GM21526 (cell line): Measurements from ENCODE around the gene FAM133A.

ENCODE experiments used
- ATAC-seq: cut with Tn5 transposase; IDR thresholded peaks from one replicate; pipeline ENCODE4 v1.9.1; 2021; ENCODE audit warnings: moderate library complexity; ENCODE audit not compliant: unreplicated experiment, low FRiP score

FAM133A gene

DNA sequence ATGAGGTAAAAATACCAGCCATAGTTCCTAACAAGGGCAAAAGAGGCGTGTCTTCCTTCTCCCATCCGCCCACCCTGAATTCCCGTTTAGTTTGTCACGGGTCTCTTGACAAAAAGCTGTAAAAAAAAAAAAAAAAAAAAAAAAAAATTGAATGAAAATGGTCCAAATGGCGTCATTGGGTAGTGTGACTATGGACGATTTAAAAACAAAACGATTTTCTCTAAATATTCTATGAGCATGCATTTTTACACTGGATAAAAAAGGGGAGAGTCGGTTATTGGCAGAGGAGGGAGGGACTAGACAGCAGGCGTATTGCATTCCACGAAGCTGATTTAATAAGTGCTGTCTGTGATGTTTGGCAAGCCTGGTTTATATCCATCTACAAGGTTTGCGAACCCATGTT, at the start of gene FAM133A:
Gene FAM133A, plus strand, starts transcription at position 338 of the 403 bp plus-strand sequence. CDS start 35,214 bp downstream, outside the sequence.
- ATAC-seq: no peak

DNA sequence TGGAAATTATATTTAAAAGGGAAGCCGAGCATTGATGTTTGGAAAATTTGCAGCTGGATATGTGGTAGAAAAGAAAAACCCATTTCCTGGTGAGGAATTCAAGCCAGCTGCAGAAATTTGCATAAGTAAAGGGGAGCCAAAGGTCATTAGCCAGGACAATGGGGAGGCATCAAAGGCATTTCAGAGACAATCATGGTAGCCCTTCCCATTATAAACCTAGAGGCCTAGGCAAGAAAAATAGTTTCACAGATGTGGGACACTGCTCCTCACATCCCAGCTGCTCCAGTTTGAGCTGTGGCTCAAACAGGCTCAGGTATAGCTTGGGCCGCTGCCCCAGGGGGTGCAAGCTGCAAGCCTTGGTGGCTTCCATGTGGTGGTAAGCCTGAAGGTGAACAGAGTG, 36.4 kb upstream of the FAM133A start:
- ATAC-seq: no peak

DNA sequence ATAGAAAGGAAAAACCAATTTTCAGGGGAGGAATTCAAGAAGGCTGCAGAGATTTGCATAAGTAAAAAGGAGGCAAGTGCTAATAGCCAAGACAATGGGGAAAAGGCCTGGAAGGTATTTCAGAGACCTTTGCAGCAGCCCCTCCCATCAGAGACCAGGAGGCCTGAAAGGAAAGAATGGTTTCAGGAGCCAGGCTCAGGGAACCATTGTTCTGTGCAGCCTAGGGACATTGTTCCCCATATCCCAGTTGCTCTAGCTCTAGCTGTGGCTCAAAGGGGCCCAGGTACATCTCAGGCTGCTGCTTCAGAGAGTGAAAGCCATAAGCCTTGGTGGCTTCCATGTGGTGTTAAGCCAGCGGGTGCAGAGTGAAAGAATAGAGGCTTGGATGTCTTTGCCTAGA, 24.6 kb upstream of the FAM133A start:
- ATAC-seq: no peak

DNA sequence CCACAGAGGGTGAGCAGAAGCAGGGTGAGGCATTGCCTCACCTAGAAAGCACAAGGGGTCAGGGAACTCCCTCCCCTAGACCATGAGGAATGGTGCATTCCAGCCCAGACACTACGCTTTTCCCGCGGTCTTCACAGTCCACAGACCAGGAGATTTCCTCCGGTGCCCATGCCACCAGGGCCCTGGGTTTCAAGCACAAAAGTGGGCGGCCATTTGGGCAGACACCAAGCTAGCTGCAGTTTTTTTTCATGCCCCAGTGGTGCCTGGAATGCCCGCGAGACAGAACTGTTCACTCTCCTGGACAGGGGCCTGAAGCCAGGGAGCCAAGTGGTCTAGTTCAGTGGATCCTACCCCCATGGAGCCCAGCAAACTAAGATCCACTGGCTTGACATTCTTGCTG, 13.4 kb upstream of the FAM133A start:
- no peak for ATAC-seq

DNA sequence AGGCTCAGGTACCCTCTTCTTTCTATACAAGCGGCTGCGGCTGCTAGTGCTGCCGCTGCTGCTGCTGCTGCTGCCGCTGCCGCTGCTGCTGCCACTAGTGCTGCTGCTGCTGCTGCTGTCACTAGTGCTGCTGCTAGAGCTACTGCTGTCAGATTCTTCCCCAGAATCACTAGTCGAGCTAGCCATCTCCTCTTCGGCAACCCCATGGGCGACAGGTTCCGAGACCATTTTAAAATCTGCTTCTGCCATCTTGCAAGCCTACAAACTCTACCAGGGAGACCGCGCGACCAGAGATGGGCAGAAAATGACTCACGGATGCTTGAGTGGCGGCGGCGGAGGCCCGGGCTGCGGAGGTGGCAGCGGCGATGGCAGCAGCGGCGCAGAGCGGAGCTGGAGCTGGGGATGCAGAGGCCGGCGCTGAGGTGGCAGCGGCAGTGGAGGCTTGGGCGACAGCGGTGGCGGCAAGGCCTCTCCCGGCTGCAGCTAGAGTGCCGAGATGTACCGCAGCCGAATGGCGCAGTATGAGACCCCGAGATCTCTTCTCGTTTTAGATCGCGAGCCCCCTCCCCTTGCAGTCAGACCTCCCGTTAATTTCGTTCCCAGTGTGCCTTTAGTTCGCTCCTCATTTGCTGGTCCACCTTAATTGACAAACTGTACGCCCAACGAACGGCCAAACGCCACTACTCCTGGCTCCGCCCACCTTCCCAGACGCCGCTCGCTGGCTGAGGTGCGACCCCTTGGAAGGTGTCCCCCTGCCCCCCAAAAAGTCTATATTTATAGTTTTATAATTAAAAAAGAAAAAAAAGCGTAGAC, 744 bp upstream of the FAM133A start, which contains the start of gene NAP1L3:
Gene NAP1L3, minus strand, starts transcription at position 523 of the 813 bp plus-strand sequence. Its CDS starts 274 bp downstream, at position 249.
- ATAC-seq: no peak

DNA sequence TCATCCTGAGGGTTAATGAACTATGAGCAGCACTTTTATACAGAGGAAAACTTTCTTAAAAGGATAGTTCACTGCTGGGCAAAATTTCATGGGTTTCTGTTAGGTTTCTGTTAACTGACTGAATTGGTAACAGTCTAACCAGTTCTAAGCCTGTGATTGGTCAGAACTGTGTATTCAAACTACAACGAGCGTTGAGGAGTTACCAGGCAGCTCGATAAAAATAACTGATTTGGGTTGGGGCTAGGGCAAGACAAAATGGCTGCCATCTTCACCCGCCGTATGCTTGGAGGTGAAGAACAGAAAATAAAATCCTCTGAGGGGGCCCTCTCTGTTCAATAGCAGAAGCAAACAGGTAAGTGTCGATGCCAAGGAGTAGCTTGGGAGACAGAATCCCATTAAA, 22.0 kb downstream of the FAM133A start:
- no peak for ATAC-seq

DNA sequence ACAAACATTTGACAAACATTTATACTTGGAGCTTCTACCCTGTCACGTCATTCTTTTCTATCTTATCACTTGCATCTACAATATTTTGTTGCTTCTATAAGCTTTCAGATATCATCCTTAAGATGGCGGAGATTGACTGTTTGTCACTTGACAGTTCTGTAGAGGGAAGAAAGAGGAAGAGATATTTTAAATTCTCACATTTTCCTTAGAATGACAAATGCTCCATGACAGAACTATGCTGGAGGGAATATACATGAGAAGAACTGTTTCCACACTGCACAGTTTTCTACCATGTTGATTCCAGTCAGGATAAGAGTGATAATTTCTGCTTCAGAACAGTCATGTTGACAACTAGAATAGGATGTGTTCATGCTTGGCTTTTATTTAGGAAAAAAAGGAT, 29.7 kb downstream of the FAM133A start:
- no peak for ATAC-seq

DNA sequence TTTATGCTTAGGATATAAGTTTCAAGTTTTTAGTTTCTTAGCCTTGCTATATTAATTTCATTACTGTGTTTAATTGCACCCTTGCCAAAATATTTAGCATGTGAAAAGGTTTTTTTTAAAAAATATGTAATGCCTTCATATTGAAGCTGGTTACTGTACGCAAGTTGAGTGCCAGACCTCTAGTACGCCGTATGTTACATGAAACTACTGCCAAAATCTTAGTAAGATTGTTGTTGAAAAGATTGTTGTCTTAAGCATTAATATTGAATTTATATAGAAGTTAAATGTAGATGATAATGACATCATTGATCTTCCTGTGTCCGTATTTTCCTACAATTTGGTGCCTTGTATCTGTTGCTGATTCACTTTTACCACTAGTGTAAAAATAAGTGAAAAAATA, 37.1 kb downstream of the FAM133A start:
- no peak for ATAC-seq

DNA sequence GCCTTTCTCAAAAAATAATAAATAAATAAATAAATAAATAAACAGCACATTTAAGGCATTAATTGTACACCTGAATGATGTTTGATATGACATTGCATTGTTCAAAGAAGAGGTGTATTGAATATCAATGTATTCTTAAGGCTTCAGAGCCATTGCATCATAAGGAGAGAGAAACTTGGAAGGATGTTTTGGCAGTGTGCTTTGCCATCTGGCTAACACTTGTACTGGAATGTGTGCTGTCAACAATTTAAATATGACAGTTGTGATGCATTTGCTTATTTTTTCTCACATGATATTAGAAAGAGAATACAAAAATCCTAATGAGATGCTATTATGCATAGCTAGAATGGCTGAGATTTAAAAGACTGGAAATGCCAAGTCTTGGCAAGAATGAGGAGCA, 67.8 kb downstream of the FAM133A start:
- no peak for ATAC-seq

DNA sequence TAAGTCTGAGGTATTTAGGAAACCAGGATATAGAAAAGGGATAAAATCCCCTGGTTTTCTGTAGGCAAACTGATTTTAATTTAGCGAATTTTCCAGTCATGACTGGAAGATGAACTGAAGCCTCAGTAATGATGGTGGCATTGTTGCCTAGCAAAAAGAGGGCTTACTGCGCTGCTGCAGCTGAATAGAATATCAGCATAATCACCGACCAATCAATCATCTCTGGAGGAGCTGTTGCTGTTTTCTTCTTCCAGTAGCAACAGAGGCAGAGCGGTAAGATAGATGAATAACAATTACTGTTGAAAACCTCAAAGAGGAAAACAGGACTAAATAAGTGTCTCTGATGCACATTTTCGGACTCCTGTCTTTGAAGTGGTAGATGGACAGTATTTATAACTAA, 86.2 kb downstream of the FAM133A start:
- ATAC-seq: no peak
